HG03108 (cell line): Measurements from ENCODE around the gene PUS3.
"Not testable (repeated sequence)": the region's sequence is repeated elsewhere in the genome, so short reads cannot be mapped to it uniquely, and the experiment has no call there.

Source experiments
- ATAC-seq: cut with Tn5 transposase; IDR thresholded peaks from one replicate; pipeline ENCODE4 v1.9.1; 2021; ENCODE audit warnings: moderate library complexity; ENCODE audit not compliant: unreplicated experiment

Gene PUS3

DNA sequence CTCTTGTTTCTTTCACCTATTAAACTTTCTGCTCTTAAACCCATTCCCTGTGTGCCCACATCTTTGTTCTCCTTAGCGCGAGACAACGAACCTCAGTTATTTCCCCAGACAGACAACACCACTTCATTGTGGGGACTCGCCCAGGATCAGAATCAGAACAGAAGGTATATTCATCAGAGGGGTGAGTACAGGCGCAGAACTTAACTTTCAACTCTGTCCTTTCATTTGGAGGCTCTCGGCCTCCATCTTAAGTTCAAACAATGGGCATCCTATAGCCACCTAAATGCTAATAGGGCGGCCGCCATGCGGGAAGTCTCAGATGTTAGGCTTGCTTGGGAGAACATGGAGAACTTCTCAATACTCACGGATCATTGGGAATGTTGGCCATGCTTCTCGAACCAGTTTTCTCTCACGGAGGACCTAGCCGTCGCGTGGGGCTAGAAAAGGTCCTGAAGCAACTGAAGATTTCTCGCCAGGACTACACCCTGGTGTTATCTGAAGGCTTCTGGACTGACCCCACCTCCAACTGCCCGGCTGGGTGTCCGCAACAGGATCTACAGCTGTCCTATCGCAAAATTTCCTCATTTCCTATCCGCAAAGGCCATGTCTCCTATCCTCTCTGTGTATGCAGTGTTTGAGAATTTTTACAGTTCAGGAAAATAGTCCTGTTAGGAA, 29.0 kb downstream of the PUS3 start:
- no peak for ATAC-seq

DNA sequence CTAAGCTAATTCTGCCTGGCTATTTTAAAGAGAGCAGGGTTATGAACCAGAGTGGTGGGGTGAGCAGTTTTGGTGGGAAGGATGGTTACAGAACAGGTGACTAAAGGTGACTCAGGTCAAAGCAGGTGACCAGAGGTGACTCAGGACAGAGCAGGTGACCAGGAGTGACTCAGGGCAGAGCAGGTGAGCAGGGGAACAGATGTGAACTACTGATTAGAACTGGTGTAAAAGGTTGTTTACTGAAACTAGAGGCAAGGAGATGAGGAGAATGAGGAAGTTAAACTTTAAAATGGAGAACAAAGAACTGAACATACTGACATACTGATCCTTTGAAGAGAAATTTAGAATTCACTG, 30.9 kb downstream of the PUS3 start:
- ATAC-seq = no peak

DNA sequence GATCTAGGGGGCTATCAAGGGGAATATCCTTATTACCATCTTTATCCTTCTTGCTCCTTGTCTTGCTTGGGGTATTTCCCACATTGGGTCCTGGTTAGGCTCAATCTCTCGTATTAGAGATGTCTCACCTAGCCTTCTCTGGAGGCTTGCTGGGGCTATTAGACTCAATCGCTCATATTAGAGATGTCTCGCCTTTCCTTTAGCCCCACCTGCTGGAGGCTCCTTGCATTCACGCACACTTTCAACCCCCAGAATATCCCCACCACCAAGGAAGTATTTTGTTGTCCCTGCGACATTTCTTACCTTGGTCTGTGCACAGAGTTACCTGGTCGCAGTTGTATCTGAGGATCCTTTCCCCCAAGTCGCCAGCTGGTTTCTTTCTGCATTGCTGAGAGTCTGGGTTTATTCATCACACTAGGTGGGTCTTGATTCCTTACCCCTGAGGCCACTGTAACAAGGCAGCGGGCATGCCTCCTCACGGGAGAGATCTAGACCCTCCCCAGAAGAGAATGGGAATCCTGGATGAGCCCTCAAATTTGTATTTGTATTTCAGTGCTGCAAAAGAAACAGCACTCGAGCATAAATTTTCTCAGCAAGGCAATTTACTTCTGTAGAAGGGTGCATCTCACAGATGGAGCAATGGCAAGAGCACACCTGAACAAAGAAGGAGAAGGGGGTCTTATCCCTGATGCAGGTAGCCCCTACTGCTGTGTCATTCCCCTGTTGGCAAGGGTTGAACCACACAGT, 31.4 kb downstream of the PUS3 start:
- ATAC-seq = no peak

DNA sequence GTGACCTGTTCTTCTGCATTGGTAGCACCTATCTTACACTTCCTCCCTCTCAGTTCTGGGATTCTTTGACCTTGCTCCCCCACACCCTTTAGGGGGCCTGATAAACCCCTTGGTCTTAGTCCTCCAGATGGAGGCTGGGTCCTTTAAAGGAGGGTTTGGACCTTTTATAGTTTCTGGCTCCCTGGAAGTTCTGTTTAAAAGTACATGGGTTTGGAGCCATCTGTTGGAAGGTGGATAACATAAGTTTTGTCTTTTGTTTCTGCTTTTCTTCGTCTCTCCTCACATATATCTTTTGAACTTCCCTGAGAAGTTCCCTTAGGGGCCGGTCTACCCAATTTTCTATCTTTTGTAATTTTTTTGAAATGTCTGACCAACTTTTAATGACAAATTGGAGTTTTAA, 33.5 kb downstream of the PUS3 start:
- no peak for ATAC-seq

DNA sequence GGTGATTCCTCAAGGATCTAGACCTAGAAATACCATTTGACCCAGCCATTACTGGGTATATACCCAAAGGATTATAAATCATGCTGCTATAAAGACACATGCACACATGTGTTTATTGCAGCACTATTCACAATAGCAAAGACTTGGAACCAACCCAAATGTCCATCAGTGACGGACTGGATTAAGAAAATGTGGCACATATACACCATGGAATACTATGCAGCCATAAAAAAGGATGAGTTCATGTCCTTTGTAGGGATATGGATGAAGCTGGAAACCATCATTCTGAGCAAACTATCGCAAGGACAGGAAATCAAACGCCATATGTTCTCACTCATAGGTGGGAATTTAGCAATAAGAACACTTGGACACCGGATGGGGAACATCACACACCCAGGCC, 37.7 kb downstream of the PUS3 start:
- not testable (repeated sequence) for ATAC-seq

DNA sequence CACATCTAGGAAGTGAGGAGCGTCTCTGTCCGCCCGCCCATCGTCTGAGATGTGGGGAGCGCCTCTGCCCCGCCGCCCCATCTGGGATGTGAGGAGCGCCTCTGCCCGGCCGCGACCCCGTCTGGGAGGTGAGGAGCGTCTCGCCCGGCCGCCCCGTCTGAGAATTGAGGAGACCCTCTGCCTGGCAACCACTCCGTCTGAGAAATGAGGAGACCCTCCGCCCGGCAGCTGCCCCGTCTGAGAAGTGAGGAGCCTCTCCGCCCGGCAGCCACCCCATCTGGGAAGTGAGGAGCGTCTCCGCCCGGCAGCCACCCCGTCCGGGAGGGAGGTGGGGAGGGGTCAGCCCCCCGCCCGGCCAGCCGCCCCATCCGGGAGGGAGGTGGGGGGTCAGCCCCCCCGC, 40.2 kb downstream of the PUS3 start:
- ATAC-seq = not testable (repeated sequence)

DNA sequence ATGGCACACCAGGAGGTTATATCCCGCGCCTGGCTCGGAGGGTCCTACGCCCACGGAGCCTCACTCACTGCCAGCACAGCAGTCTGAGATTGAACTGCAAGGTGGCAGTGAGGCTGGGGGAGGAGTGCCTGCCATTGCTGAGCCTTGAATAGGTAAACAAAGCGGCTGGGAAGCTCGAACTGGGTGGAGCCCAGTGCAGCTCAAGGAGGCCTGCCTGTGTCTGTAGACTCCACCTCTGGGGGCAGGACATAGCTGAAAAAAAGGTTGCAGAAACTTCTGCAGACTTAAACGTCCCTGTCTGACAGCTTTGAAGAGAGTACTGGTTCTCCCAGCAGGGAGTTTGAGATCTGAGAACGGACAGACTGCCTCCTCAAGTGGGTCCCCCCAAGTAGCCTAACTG, 45.3 kb downstream of the PUS3 start:
- not testable (repeated sequence) for ATAC-seq

DNA sequence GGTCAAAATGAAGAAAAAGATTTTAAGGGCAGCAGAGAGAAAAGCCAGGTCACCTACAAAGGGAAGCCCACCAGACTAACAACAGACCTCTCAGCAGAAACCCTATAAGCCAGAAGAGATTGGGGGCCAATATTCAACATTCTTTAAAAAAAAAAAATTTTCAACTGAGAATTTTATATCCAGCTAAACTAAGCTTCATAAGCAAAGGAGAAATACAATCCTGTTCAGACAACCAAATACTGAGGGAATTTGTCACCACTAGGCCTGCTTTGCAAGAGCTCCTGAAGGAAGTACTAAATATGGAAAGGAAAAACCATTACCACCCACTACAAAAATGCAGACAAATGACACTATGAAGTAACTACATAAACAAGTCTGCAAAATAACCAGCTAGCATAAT, 56.8 kb downstream of the PUS3 start:
- ATAC-seq = no peak
